ENCODE results near the gene ELF2. TPM values are rescaled to one million over a fixed set of nuclear protein-coding genes. Genes with fewer than 3 reads are reported as not detected.

Gene ELF2
- polyA plus RNA-seq, 1 of the 3 experiments (the other 2 are of a cell fraction) = 14.0 TPM

DNA sequence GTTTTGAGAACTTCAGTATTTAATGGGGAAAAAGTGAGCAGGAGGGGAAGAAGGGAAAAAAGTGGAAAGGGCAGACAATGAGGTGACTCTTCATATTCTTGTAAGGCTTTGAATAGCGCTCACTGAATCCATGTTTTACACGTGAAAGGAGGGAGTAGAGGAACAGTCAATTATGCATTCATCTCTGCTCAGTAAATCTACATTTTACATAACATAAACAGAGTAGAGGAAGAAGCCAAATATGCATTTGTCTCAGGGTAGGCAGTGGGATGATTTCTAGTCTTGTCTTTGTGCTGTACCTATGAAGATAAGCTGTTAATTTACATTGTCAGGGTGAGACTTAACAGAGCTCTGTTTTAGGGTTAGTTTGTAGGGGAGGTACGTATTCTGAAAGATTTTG, 19.4 kb upstream of the ELF2 start:
- no peaks in the 10 kb centered on the region for H3K27me3 ChIP-seq (ENCODE audit: insufficient read depth)
- WGBS (ENCODE audit: low lambda C conversion rate) = 55% methylated on average over 3 of the region's 3 CpGs
- H3K27ac ChIP-seq (ENCODE audit: low read depth in 2 of 2, low read length in 1 of 2) = no peak overlapping the region
- POLR2A ChIA-PET = no interaction called here
- H3K79me2 ChIP-seq (ENCODE audit: insufficient read depth) = no peaks in the 10 kb centered on the region
- no peaks in the 10 kb centered on the region for H3K9me2 ChIP-seq
- no peak overlapping the region for H2AFZ ChIP-seq (ENCODE audit: low read depth)
- H3K36me3 ChIP-seq (replicated peaks in 1 of 2; ENCODE audit: control insufficient read depth in 1 of 2, insufficient read depth in 2 of 2, low read length in 1 of 2) = no peaks in the 10 kb centered on the region
- H3K4me2 ChIP-seq = no peak overlapping the region
- H3K4me3 ChIP-seq (ENCODE audit: low read depth in 2 of 2, low read length in 1 of 2) = no peak overlapping the region
- DNase-seq = no peak
- H3F3A ChIP-seq (replicated peaks; ENCODE audit: insufficient read depth) = no peaks in the 10 kb centered on the region
- no peaks in the 10 kb centered on the region for H3K4me1 ChIP-seq (ENCODE audit: control insufficient read depth in 1 of 2, insufficient read depth in 2 of 2, low read depth in 1 of 2, low read length in 1 of 2)
- H3K9me3 ChIP-seq = no peaks in the 10 kb centered on the region
- H3K9ac ChIP-seq = no peak overlapping the region
- no peaks in the 10 kb centered on the region for H4K20me1 ChIP-seq (ENCODE audit: insufficient read depth)
- CTCF ChIA-PET = interaction anchor here (1.6 kb wide), 1 partner anchor 166 kb away, joined by 6 read pairs; no protein-coding TSS in a partner anchor
- TF ChIP-seq SIN3A (IDR thresholded peaks at IDR 0.05; ENCODE audit: borderline replicate concordance, low read depth, low read length) = no peak
- TF ChIP-seq FOXM1 (IDR thresholded peaks at IDR 0.05; ENCODE audit: low read depth) = no peak
- no peak for TF ChIP-seq EZH2phosphoT487 (IDR thresholded peaks at IDR 0.05; ENCODE audit: borderline replicate concordance, low read depth)
- TF ChIP-seq NFIC (IDR thresholded peaks at IDR 0.05; ENCODE audit: borderline replicate concordance) = no peak
- TF ChIP-seq POLR2AphosphoS5 (IDR thresholded peaks at IDR 0.05; ENCODE audit: low read depth, low read length) = no peak
- no peak for TF ChIP-seq RCOR1 (IDR thresholded peaks at IDR 0.05; ENCODE audit: low read length)
- no peak for TF ChIP-seq TAF1 (IDR thresholded peaks at IDR 0.05; ENCODE audit: borderline replicate concordance, low read depth, low read length)
- no peak for TF ChIP-seq FOSL2 (IDR thresholded peaks at IDR 0.05; ENCODE audit: borderline replicate concordance, low read depth)
- TF ChIP-seq MXI1 (IDR thresholded peaks at IDR 0.05; ENCODE audit: low read depth, low read length) = no peak
- no peak for TF ChIP-seq USF2 (IDR thresholded peaks at IDR 0.05; ENCODE audit: borderline replicate concordance, low read depth, low read length)
- TF ChIP-seq EP300 (IDR thresholded peaks at IDR 0.05; ENCODE audit: borderline replicate concordance in 1 of 2, low read depth in 1 of 2, low read length in 1 of 2) = no peak
- no peak for TF ChIP-seq CTCF (IDR thresholded peaks at IDR 0.05)
- TF ChIP-seq, protein P1, sequence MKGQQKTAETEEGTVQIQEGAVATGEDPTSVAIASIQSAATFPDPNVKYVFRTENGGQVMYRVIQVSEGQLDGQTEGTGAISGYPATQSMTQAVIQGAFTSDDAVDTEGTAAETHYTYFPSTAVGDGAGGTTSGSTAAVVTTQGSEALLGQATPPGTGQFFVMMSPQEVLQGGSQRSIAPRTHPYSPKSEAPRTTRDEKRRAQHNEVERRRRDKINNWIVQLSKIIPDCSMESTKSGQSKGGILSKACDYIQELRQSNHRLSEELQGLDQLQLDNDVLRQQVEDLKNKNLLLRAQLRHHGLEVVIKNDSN (IDR thresholded peaks at IDR 0.05; ENCODE audit: borderline replicate concordance, low read depth) = no peak
- no peak for TF ChIP-seq SMC3 (IDR thresholded peaks at IDR 0.05; ENCODE audit: low read depth, low read length)
- TF ChIP-seq, protein P2, sequence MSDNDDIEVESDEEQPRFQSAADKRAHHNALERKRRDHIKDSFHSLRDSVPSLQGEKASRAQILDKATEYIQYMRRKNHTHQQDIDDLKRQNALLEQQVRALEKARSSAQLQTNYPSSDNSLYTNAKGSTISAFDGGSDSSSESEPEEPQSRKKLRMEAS (IDR thresholded peaks at IDR 0.05; ENCODE audit: low read depth) = no peak
- no peak for TF ChIP-seq TCF12 (IDR thresholded peaks at IDR 0.05)
- TF ChIP-seq YY1 (IDR thresholded peaks at IDR 0.05; ENCODE audit: low read depth) = no peak
- no peak for TF ChIP-seq JUND (IDR thresholded peaks at IDR 0.05)
- TF ChIP-seq NRF1 (IDR thresholded peaks at IDR 0.05; ENCODE audit: low read depth, low read length) = no peak
